Measurements from ENCODE around the gene DGAT2.

DNA sequence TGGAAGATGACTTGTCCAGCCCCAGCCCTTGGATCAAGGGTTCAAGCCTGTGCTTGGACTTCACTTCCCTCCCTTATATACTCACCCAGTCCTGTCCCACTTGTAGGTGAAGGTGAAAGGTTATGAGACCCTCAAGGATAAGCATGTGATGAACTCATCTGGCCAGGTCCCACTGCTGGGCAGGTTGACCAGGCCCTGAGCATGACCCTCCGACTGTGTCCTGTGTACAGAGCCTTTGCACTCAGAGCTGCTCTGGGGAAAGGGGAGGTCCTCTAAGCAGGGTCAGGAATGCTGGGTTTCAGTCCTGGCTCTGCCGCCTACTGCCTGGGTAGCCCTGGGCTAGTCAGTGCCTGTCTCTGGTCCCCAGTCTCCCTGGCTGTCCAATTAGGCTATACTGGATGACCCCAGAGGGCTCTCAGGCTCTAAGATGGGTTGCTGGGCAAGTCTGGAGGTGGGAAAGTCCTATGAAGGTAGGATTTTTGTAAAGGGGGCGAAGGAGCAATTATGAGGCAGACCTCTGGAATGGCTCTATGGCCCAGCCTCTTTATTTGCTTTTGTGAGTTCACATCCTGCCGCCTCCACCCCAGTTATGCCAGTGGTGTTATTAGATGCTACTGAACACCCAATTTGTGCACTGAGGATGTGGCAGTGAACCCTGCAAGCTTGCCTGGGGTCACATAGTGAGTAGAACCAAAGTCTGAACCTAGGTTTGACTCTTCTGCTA, 14.1 kb downstream of the DGAT2 start:
- TF ChIP-seq, protein P1, sequence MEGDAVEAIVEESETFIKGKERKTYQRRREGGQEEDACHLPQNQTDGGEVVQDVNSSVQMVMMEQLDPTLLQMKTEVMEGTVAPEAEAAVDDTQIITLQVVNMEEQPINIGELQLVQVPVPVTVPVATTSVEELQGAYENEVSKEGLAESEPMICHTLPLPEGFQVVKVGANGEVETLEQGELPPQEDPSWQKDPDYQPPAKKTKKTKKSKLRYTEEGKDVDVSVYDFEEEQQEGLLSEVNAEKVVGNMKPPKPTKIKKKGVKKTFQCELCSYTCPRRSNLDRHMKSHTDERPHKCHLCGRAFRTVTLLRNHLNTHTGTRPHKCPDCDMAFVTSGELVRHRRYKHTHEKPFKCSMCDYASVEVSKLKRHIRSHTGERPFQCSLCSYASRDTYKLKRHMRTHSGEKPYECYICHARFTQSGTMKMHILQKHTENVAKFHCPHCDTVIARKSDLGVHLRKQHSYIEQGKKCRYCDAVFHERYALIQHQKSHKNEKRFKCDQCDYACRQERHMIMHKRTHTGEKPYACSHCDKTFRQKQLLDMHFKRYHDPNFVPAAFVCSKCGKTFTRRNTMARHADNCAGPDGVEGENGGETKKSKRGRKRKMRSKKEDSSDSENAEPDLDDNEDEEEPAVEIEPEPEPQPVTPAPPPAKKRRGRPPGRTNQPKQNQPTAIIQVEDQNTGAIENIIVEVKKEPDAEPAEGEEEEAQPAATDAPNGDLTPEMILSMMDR (IDR thresholded peaks at IDR 0.05; ENCODE audit: poor library complexity, severe bottlenecking) = no peak
- TF ChIP-seq POLR2AphosphoS5 (IDR thresholded peaks at IDR 0.05) = no peak
- no peak for TF ChIP-seq MXI1 (conservative IDR thresholded peaks at IDR 0.05; ENCODE audit: poor library complexity, severe bottlenecking)
- no peak for TF ChIP-seq TAF1 (IDR thresholded peaks at IDR 0.05; ENCODE audit: low read depth)
- TF ChIP-seq SMC3 (conservative IDR thresholded peaks at IDR 0.05; ENCODE audit: poor library complexity) = no peak
- TF ChIP-seq, protein P2, sequence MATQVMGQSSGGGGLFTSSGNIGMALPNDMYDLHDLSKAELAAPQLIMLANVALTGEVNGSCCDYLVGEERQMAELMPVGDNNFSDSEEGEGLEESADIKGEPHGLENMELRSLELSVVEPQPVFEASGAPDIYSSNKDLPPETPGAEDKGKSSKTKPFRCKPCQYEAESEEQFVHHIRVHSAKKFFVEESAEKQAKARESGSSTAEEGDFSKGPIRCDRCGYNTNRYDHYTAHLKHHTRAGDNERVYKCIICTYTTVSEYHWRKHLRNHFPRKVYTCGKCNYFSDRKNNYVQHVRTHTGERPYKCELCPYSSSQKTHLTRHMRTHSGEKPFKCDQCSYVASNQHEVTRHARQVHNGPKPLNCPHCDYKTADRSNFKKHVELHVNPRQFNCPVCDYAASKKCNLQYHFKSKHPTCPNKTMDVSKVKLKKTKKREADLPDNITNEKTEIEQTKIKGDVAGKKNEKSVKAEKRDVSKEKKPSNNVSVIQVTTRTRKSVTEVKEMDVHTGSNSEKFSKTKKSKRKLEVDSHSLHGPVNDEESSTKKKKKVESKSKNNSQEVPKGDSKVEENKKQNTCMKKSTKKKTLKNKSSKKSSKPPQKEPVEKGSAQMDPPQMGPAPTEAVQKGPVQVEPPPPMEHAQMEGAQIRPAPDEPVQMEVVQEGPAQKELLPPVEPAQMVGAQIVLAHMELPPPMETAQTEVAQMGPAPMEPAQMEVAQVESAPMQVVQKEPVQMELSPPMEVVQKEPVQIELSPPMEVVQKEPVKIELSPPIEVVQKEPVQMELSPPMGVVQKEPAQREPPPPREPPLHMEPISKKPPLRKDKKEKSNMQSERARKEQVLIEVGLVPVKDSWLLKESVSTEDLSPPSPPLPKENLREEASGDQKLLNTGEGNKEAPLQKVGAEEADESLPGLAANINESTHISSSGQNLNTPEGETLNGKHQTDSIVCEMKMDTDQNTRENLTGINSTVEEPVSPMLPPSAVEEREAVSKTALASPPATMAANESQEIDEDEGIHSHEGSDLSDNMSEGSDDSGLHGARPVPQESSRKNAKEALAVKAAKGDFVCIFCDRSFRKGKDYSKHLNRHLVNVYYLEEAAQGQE (IDR thresholded peaks at IDR 0.05; ENCODE audit: borderline replicate concordance) = no peak

Measured in neural cell (in vitro differentiated cells).